Stimulated activated CD4-positive, alpha-beta T cell treated with anti-CD3 and anti-CD28 coated beads, Interleukin-1b, Interleukin-23, amount 100 ng/mL, for 24 hours (primary cell): Measurements from ENCODE around the gene USF1.
"Not testable (repeated sequence)": the region's sequence is repeated elsewhere in the genome, so short reads cannot be mapped to it uniquely, and the experiment has no call there.

Experiments used
- DNase-seq, 4 experiments: peaks; one replicate each; pipeline ENCODE4 v3.0.0-alpha.2; 2020; ENCODE audit warnings: low read depth in 4 of 4, low spot score in 1 of 4

USF1 gene

GRCh38 chr1:161048949-161049722 is 3.4 kb upstream of the USF1 start:
- no peak for DNase-seq

GRCh38 chr1:161047436-161048420 is 2.0 kb upstream of the USF1 start:
- no peak for DNase-seq

GRCh38 chr1:161046605-161047228 is 940 bp upstream of the USF1 start:
- DNase-seq, result no peak

GRCh38 chr1:161044908-161045735 is 655 bp downstream of the USF1 start:
- DNase-seq, result peak in 1 of 4 experiments; percentile 24

GRCh38 chr1:161044535-161044907 is 1.3 kb downstream of the USF1 start:
- no peak for DNase-seq

- DNase-seq, result no peak
Observed at GRCh38 chr1:161039546-161039945, 6.2 kb downstream of the USF1 start.

GRCh38 chr1:161039154-161039545 is 6.6 kb downstream of the USF1 start:
- DNase-seq, result no peak

- peak; percentile 48 to 81 (median 72) for DNase-seq
Observed at GRCh38 chr1:161038523-161039153, 7.1 kb downstream of the USF1 start, which contains the start of gene TSTD1. TSTD1 (minus strand) TSS chr1:161038964; CDS start chr1:161038889, 75 bp downstream.

GRCh38 chr1:161037661-161038522 is 7.9 kb downstream of the USF1 start:
- DNase-seq, result no peak

GRCh38 chr1:161033751-161034150 is 12.0 kb downstream of the USF1 start:
- DNase-seq, result no peak

GRCh38 chr1:161032409-161032808 is 13.4 kb downstream of the USF1 start:
- DNase-seq, result no peak

- no peak for DNase-seq
Observed at GRCh38 chr1:161031874-161032273, 13.9 kb downstream of the USF1 start.

GRCh38 chr1:161029466-161029865 is 16.3 kb downstream of the USF1 start:
- not testable (repeated sequence) for DNase-seq

- DNase-seq, result not testable (repeated sequence)
Observed at GRCh38 chr1:161026954-161027353, 18.8 kb downstream of the USF1 start.

- not testable (repeated sequence) for DNase-seq
Observed at GRCh38 chr1:161022432-161022831, 23.3 kb downstream of the USF1 start.

GRCh38 chr1:161021970-161022353 is 23.8 kb downstream of the USF1 start:
- DNase-seq, result no peak

- peak; percentile 63 to 77 (median 68) for DNase-seq
Observed at GRCh38 chr1:161021165-161021969, 24.4 kb downstream of the USF1 start.

GRCh38 chr1:161020509-161021164 is 25.1 kb downstream of the USF1 start, which contains the start of gene F11R:
F11R (minus strand) TSS chr1:161021152; CDS start chr1:161021073, 79 bp downstream.
- no peak for DNase-seq
